Left hindlimb (tissue), 1 donor: ENCODE data around the gene SUN1.

Experiments used
- DNase-seq: peaks from one replicate; pipeline ENCODE4 v3.0.0-alpha.2; 2018

SUN1 gene

DNA sequence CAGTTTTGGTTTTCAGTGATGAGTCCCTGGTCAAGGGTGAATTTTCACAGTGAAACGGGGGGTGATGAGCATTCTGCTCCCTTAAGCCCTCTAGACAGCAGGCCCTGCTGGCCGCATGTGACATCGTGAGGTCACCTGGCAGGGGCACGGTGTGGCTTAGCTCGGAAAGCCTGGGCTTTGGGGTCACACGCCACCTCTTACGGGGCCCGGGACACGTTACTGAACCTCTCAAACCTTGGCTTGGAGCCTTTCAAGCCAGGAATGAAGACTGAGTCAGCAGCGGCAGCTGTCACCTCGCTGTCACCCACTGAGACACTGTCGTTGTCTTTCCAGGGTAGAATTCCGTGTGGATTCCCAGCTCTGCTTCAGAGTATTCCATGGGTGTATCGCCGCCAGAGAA, 48.2 kb downstream of the SUN1 start:
- no peak for DNase-seq

DNA sequence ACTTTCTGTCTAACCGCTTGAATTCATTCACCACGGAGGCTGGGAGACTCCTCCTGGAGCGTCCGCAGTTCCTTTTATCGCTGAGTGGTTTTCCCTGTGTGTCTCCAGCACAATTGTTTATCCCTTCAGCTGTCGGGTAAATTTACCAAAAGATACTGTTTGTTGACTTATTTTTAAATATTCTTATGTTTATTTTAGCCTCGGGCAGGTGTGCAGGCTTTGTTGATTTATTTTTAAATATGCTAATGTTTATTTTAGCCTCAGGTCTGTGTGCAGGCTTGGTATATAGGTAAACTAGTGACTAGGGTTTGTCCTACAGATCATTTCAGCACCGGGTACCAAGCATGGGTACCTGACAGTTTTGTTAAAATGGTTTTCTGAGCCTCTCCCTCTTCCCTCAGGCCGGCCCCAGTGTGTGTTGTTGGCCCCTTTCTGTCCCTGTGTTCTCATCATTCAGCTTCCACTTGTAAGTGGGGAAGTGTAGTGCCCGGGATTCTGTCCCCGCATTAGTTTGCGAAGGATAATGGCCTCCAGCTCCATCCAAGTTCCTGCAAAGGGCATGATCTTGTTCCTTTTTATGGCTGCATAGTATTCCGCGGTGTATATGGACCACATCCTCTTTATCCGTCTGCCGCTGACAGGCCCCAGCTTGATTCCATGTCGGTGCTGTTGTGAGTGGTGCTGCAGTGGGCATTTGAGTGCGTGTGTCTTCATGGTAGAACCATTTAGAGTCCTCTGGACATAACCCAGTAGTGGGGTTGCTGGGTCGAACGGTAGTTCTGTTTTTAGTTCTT, 49.4 kb downstream of the SUN1 start:
- no peak for DNase-seq

DNA sequence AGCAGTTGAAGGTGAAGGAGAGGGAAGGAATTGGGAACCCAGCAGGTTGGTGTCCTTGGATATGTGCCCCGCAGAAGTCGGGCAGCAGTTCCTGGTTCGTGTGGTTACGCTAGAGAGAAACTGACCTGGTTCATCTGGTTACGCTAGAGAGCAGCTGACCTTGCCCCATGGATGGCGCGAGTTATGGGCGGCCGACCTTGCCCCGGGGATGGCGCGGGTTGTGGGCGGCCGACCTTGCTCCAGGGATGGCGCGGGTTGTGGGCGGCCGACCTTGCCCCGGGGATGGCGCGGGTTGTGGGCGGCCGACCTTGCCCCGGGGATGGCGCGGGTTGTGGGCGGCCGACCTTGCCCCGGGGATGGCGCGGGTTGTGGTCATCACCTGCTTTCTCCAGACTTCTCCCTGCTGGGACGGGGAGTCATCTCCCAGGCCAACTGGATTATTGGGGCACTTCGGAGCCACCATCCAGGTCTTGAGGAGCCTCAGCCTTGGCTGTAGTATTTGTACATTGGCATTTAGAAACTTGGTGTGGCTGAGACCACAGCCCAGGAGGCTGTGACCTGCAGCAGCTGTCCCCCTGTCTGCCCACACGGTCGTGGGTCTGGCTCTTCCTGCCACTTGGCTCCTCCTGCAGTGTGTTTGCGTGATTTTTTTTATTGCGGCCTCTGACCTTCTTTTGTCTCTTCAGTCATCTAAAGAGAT, 50.2 kb downstream of the SUN1 start:
- DNase-seq = no peak

DNA sequence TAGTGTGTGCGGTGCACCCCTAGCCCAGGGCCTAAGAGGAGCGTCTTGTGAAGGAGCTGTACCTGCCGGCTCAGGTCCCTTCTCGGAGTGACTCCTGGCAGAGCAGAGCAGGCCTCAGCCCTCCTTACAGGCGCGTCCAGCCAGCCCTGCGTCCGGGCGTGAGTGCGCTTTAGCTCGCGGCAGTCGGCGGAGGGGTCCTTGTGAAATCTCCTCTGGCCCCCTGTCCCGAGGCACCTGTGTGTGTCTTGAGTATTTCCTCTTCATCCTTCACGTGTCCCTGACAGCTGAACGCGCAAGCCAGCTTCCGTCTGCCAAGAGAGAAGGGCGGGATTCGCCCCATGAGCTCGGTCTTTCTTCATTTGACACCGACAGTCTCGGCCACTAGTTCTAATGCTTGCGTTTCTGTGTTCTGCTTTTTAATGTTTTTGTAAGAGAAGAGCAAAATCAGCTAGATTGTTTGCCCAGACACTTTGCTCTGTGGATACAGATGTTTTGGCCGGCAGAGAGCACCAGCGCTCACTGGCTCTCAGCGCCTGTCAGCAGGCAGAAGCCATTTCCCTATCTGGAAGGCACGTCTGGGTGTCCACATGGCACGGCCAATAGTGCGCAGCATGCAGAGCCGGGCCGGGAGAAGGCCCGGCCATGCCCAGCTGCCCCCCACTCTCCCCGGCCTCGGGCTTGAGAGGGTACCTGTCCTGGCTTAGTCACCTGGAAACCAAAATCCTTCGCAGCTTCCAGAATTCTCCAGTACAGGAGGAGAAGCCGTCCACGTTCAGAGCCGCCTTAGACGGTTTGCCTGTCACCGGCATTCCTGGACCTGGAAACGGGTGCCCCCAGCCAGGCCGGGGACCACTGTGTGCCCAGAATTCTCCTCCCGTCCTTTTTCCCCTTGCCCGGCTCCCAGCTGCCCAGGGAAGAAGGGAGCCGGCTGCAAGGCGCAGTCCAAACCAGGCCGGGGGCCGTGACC, 51.1 kb downstream of the SUN1 start:
- no peak for DNase-seq

DNA sequence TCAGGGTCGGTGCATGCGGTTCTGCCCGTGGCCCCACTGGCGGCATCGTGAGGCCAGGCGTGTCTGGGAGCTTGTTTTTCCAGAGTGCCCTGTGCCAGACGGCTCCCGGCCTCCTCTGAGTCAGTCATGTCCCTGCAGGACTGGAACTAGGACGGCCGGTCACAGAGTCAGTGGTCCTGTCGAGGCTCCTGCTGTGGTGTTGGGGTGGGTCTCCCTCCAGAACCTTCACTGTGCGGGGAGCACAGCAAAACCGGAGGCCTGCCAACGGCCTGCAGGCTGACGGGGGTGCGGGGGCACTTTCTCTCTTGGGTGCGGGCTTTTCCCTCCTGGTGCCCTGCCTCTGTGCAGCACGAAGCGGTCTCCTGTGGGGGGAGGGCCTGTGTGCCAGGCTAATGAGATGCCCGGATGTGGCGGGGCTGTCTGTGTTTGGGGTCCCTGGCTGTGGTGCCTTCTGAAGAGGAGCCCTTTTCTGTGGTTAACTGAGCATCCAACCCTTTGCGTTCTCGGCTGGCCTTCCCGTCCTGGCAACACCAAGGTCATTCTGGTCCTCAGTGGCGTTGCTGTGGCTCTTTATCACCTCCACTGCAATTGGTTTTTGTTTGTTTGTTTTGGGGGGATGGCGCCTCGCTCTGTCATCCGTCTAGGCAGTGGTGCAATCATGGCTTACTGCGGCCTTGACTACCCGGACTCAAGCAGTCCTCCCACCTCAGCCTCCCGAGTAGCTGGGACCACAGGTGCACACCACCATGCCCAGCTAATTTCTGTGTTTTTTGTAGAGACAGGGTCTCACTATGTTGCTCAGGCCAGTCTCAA, 52.1 kb downstream of the SUN1 start:
- no peak for DNase-seq

DNA sequence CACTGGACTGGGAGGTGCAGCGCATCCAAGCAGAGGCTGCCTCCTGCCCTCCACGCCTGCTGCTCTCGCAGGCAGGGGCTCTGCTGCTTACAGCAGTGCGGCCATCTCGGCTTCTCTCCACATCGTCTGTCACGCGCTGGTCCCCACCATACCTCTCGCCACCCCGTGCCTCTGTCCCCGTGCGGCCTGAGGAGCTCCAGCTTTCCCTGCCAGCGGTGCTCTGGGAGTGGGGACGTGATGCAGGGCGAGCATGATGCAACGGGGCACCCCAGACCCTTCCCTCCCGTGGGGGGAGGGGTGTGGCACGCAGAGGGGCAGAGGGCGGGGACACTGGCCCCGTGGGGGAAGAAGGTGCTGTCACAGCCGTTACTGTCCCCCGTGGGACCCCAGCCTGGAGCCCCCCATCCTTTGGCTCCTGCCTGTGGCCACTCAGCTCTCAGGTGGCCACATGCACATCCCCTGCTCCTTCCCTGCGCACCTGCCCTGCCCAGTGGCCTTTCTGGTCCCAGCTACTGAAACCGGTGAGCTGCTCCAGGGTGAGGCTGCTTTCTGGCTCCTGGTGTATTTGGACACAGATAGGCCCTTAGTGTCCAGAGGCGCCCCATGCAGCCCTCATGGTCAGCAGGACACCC, 53.1 kb downstream of the SUN1 start:
- no peak for DNase-seq

DNA sequence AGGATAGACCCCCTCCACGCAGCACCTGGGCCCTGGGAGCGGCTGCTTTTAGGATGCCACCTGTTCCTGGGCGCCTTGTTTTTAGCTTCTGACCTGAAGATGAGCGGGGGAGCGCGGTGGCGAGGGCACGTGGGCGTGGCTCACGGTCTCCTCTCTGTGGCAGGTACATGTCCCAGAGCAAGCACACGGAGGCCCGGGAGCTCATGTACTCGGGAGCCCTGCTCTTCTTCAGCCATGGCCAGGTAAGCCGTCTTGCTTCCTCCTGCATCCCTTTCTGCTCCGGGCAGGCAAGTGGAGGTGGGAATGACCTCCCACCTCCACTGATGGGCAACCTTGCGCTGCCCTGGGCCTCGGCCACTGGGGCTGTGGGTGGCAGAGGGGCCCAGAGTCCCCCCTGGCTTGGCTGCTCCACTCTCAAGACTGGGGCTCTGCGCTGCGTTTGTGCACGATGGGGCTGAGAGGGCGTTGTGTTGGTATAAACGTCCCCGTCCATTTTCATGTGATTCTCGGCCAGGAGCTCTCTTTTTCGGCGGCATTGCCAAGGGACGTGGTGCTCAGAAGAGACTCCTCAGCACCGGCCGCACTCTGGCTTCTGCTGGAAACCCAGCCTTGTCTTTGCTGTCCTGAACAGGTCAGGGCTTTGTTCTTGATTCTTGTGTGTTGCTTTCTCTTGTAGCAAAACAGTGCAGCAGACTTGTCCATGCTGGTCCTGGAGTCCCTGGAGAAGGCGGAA, 53.8 kb downstream of the SUN1 start:
- no peak for DNase-seq

DNA sequence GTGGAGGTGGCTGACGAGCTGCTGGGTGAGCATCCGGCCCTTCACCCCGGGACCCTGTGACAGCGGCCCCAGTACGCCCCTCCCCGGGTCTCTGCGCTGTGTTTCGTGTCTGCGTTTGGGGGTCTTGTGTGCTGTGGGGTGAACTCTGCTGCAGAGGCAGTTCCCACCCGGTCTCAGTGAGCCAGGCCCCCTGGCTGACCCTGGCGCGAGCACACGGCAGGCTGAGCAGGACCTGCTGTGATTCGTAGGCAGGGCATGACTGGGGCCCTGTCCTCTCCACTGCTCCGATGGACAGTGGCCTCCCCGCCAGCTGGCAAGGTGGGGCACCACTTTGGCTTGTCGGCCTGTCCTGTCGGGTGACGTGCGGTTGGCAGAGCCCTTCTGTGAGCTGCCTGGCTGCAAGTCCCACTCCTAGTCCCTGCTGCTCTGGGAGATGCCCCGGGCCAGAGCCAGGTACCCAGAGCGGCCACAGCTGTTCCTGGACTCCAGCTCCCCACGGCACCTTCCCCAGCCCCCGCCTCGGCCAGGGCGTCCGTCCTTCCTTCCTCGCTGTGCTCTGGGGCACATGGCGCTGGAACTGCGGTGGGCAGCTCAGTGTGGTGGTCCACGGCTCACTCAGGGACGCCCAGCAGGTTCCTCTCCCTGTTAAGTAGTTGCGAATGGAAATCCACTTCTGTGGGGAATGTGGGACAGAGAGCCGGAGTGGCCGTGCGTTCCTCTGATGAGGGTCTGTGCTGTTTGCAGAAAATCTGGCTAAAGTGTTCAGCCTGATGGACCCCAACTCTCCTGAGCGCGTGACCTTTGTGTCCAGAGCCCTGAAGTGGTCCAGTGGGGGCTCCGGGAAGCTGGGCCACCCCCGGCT, 54.6 kb downstream of the SUN1 start:
- peak; percentile 19 for DNase-seq

DNA sequence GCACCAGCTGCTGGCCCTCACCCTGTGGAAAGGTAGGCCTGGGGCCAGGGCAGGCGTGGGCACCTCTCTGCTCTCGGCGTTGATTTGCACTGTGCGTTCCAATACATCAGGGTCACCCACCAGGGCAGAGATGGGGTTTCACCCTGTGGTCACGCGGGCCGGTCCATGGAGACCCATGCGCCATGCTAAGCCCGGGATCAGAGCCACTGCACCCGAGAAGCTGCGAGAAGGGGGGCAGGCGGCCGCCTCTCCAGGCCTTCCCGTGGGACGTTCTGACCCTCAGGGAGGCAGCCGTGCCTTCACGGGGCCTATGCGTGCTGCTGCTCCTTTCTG, 55.2 kb downstream of the SUN1 start:
- DNase-seq = no peak

DNA sequence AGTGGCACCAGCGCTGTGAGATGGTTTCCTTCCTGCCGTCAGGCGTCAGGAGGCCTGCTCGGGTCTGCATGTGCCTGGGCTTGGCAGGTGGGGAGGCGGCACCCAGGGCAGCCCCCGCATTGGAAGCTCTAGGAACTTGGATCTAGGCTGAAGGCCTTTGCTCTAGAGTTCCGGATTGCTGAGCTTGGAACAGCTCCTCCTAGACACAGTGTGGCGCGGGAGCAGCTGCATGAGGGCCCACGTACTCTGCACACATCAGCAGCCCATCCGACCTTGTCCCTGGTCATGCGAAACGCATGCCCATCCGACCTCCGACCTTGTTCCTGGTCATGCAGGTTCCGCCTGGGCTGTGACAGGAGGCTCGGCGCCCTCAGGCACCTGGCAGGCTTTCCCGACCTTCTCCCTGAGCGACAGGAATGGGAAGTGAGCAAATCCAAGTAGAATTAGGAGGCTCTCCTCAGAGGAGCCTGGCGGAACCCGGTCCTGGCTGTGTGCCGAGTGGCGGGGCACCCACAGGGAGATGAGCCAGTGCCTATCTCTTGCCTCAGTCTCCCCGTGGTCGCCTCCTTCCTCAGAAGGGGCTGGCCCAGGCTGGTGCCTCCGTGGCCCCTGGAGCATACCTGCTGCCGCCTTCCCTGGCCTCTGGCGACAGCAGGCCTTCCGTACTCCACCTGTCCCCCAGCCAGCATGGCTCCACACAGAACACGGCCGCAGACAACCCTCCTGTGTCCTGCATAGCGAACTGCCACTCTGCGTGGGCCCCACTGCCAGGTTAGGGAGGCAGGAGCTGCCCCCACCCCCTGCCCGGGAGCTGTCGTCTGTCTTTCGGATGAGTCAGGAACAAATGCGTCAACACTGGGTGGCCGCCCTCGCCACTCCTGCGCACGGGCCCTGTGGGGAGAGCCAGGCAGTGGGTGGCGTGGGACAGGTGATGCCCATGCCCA, 56.1 kb downstream of the SUN1 start:
- DNase-seq = no peak

DNA sequence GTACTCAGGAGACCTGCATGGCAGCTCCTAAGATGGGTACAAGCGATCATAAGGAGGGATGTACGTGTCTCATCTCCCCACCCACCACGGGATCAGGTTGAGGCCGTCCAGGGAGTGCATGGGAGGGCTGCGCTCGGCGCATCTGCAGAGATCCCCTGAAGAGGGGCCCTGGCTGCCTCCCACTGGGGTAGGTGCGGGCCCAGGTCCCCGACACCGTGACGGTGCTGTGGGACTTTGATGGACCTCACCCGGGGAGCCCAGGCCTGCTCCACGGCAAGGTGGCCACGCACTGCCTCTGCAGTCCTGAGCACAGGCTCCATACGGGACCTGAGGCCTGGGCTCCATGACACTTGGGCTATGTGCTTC, 56.7 kb downstream of the SUN1 start:
- DNase-seq = no peak

DNA sequence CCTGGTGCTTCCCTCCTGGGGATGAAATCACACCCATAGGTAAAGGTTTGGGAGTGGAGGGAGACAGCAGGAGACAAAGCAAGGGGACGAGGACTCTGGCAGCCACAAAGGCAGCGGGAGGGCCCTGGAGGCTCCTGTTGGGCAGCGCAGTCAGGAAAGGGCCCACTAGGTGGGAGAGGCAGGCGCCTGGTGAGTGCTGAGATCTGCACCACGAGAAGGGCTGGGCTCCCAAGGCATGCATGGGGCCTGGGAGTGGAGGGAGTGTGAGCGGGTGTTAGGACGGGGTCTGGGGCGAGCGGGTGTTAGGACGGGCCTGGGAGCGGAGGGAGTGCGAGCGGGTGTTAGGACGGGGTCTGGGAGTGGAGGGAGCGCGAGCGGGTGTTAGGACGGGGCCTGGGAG, 57.1 kb downstream of the SUN1 start:
- DNase-seq = no peak

DNA sequence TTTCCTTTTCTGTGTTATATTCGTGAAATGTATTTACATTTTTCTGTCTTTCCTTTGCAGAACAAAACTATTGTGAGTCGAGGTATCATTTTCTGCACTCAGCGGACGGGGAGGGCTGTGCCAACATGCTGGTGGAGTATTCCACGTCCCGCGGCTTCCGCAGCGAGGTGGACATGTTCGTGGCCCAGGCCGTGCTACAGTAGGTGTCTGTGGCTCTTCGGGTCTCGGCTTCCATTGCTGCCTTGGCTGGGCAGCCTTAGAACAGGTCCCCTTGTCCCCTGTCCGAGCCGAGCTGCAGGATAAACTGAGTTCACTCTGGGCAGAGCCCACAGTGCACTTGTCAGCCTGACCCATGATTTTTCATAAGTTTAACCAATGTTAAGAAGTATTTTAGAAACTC, 58.6 kb downstream of the SUN1 start:
- no peak for DNase-seq

DNA sequence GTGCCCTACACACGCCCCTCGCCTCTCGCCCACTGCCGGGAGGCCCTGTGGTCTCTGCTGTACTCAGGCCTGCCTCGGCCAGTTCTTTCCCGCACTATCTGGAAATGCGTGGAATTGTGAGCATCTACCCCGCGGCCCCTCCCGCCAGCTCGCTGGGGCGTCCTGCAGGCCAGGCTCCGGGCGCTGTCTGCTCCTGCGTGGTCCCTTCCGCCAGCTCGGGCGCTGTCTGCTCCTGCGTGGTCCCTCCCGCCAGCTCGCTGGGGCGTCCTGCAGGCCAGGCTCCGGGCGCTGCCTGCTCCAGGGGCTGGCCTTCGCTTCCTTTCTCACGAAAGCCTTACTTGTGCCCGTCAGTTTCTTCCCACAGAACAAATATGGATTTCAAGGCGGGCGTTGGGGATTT, 59.0 kb downstream of the SUN1 start:
- no peak for DNase-seq

DNA sequence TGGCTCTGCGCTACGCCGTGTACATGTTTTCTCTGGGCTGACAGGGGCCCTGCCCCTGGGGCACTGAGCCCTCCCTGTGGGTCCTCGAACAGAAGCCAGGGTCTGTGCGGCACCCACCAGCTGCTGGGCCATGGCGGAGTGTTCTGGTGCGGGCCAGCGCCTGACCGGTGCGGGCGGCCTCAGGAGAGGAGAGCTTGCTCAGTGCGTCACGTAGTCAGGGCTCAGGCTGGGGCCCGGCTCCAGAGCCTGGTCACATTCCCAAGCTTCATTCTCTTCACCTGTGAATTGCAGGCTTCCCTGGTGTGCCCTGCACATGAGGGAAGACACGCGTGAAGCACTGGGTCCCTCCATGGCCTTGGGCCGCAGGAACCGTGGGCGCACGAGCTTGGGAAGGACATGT, 59.5 kb downstream of the SUN1 start:
- DNase-seq = no peak

DNA sequence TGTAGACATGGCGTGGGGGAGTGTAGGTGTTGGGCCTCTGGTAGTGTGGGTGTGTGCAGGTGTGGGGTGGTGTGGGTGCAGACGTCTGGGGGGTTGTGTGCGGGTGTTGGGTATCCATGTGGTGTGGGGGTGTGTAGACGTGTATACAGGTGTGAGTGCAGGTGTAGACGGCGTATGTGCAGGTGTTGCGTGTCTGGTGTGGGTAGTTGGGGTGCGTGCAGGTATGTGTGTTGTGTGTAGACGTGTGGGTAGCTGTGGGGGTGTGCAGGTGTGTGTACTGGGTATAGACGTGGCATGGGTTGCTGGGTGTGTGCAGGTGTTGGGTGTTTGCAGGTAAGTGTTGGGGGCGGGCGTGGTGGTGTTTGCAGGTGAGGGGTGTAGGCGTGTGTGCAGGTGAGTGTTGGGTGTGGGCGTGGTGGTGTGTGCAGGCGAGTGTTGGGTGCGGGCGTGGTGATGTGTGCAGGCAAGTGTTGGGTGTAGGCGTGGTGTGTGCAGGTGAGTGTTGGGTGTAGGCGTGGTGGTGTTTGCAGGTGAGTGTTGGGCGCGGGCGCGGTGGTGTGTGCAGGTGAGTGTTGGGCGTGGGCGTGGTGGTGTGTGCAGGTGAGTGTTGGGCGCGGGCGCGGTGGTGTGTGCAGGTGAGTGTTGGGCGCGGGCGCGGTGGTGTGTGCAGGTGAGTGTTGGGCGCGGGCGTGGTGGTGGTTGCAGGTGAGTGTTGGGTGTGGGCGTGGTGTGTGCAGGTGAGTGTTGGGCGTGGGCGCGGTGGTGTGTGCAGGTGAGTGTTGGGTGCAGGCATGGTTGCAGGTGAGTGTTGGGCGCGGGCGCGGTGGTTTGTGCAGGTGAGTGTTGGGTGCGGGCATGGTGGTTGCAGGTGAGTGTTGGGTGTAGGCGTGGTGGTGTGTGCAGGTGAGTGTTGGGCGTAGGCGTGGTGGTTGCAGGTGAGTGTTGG, 60.6 kb downstream of the SUN1 start:
- no peak for DNase-seq

DNA sequence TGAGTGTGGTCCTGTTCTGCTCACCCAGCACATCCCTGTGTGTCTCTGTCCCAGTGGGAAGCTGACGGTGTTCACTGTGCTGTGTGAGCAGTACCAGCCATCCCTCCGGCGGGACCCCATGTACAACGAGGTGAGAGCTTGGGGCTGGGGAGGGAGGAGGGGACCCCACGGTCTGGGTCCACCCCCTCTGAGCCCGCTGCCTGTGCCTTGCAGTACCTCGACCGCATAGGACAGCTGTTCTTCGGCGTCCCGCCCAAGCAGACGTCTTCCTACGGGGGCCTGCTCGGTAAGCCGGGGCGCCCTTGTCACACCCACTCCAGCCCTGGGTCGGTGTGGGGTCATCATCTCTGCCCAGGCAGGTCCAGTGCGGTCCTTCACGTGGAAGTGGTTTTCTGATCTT, 61.4 kb downstream of the SUN1 start:
- DNase-seq = no peak
